Naive B cell (primary cell): Measurements from ENCODE around the gene HHATL. TPM values are rescaled to one million over a fixed set of nuclear protein-coding genes. Genes with fewer than 3 reads are reported as not detected.
A peak's percentile ranks its signal among the peaks of the same experiment; 100 is the strongest.
"Not testable (repeated sequence)": the region's sequence is repeated elsewhere in the genome, so short reads cannot be mapped to it uniquely, and the experiment has no call there.

Experiments used
- ATAC-seq, 2 donors: fragments of 150-1000 bp; cut with Tn5 transposase; 2 replicates each; pipeline ENCODE4 v1.10.0; 2021; ENCODE audit warnings: low read depth in 2 of 2, mild to moderate bottlenecking in 2 of 2, moderate library complexity in 2 of 2
- DNase-seq: peaks from one replicate; pipeline ENCODE4 v3.0.0; 2022
- H3K27ac Mint-ChIP-seq, 6 donors: one replicate each; pipeline ENCODE4 v1.8.0; 2020 to 2022; ENCODE audit warnings: mild to moderate bottlenecking in 6 of 6, mixed read lengths in 6 of 6, moderate library complexity in 5 of 6, inconsistent platforms in 2 of 6
- H3K27me3 Mint-ChIP-seq, 3 donors: one replicate each; pipeline ENCODE4 v1.8.0; 2021 to 2022; ENCODE audit warnings: mixed read lengths in 3 of 3, mild to moderate bottlenecking in 1 of 3
- H3K36me3 Mint-ChIP-seq, 2 donors: one replicate each; pipeline ENCODE4 v1.8.0; 2020 to 2022; ENCODE audit warnings: mixed read lengths in 2 of 2, inconsistent platforms in 1 of 2, mild to moderate bottlenecking in 1 of 2
- H3K4me1 Mint-ChIP-seq, 3 donors: one replicate each; pipeline ENCODE4 v1.8.0; 2020 to 2022; ENCODE audit warnings: mixed read lengths in 3 of 3, inconsistent platforms in 1 of 3, mild to moderate bottlenecking in 1 of 3, moderate library complexity in 1 of 3
- H3K4me3 Mint-ChIP-seq, 8 donors: one replicate each; pipeline ENCODE4 v1.8.0; 2020 to 2022; ENCODE audit warnings: mild to moderate bottlenecking in 8 of 8, mixed read lengths in 8 of 8, moderate library complexity in 8 of 8, inconsistent platforms in 2 of 8
- H3K9me3 Mint-ChIP-seq, 7 donors: one replicate each; pipeline ENCODE4 v1.8.0; 2020 to 2022; ENCODE audit warnings: mixed read lengths in 7 of 7, mild to moderate bottlenecking in 5 of 7, inconsistent platforms in 2 of 7, moderate library complexity in 1 of 7
- polyA plus RNA-seq, 6 donors: library from polyadenylated mRNA; unstranded; fragments of 300-500 nt; fragmentation: Illumina TruSeq; gene quantifications; one replicate each; pipeline ENCODE4 v1.2.3, GENCODE V29; 2021; ENCODE audit warnings: low read depth in 6 of 6

HHATL gene
- polyA plus RNA-seq, 6 donors from 2014 or later, result not detected

DNA sequence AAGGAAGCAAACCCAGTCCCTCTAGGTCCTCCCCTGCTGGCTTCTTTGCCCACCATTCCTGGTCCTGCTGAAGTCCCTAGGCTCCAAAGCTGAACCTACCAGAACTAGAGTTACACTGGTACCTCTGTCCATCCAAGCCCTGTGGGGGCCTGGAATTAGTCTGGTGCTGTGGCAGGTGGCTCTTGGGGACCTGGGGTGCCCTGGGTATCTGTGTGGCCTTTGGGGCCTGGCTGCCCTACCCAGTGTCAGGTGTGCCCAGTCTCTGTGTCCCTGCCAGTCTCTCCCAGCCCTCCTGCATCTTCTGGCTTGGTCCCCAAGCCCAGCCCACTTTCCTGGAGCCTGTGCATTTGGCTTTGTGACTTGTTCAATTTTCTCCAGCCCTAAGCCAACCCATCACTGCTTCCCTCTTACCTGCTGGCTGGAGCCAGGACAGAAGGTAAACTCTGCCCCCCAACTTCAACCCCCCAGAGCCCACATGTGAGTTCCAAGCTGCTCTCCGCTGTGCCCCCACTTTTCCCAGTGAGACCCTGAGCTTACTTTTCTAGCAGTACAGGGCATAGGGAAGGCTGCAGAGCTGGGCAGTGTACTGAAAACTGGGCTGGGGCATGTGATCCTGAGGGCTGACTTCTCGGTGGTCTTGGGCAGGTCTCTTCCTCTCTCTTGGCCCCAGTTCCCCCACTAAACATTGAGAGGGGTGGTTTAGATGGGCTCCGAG, 28.3 kb upstream of the HHATL start:
- no peaks in the 10 kb centered on the region for H3K36me3 Mint-ChIP-seq
- H3K27me3 Mint-ChIP-seq, result peaks cover 5 to 17% (median 13%) of the 10 kb centered on the region in 3 donors
- ATAC-seq, result no peak
- no peak for DNase-seq
- no peaks in the 10 kb centered on the region for H3K9me3 Mint-ChIP-seq
- no peaks in the 10 kb centered on the region for H3K4me1 Mint-ChIP-seq
- H3K27ac Mint-ChIP-seq, result no peak overlapping the region
- H3K4me3 Mint-ChIP-seq, result no peak overlapping the region

GRCh38 chr3:42730294-42730693, 27.7 kb upstream of the HHATL start:
- Mint-ChIP-seq H3K27ac (no peak overlapping the region), H3K4me1 (no peaks in the 10 kb centered on the region), H3K27me3 (peaks cover 5 to 22% (median 18%) of the 10 kb centered on the region in 3 donors), H3K9me3 (no peaks in the 10 kb centered on the region), H3K36me3 (no peaks in the 10 kb centered on the region), H3K4me3 (no peak overlapping the region)
- ATAC-seq, result no peak
- no peak for DNase-seq

DNA sequence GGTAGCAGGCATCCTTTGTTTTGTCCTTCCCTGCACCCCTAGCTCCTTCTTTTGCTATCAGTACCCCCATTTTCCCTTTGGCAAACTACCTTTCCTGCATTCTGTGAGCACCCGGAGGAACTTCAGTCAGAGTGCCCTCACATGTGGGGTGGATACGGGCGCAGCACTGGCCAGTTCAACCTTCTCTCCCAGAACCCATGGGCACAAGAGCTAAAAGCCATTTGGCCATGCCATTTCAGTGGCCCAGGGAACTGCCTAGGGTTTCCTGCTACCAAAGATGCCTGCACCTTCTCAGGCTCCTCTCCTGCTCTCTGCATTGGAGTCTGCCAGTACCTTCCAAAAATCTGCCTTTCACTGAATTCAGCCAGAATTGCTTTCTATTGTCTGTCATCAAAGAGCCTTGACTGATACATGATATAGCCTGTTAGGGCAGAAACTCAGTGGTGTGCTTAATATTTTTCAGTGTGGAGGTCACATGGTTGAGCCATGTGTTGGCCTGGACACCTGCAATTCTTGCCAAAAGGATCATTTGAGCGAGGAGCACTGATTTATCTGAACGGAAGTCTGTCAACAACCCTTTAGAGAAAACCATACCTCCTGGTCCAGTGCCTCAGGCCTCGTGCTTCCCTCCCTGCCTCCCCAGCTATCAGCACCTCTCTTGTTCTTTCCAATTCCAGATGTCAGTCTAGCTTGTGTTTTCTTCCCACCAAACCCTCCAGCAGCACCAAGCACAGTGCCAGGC, 27.0 kb upstream of the HHATL start:
- ATAC-seq, result no peak
- Mint-ChIP-seq H3K36me3 (no peaks in the 10 kb centered on the region), H3K9me3 (no peaks in the 10 kb centered on the region), H3K27ac (no peak overlapping the region), H3K27me3 (peaks cover 5 to 23% (median 18%) of the 10 kb centered on the region in 3 donors), H3K4me1 (no peaks in the 10 kb centered on the region), H3K4me3 (no peak overlapping the region)
- DNase-seq, result no peak

DNA sequence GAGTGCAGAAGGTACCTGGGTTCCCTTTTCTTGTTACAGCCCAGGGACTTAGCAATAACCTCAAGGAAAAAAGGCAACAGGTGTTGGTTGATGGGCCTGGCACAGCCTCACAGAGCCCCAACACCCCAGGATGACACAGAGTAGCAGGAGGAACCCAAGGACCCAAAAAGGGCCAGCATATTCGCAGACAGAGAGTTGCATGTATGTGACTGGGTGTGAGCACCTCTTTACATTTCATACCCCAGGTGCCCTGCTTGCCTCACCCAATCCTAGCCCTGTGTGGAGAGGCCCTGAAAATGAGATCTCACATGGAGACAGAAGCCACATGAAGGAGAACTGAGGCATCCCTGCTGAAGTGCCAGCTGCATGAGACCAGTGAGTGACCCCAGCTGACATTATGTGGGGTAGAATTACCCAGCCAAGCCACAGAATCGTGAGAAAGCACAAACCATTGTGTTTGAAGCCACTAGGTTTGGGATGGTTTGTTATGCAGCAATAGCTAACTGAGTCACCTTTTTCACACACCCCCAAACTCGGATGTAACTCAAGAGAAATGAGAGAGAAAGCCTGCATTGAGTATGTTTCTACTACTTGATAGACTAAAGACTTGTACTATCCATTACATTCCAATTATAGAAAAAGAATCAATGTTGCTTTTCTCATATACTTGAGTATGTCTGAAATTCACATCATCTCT, 26.2 kb upstream of the HHATL start:
- ATAC-seq (no peak), DNase-seq (no peak)
- H3K36me3 Mint-ChIP-seq, result no peaks in the 10 kb centered on the region
- no peaks in the 10 kb centered on the region for H3K9me3 Mint-ChIP-seq
- H3K27me3 Mint-ChIP-seq, result peaks cover 10 to 30% (median 24%) of the 10 kb centered on the region in 3 donors
- no peak overlapping the region for H3K4me3 Mint-ChIP-seq
- H3K27ac Mint-ChIP-seq, result no peak overlapping the region
- no peaks in the 10 kb centered on the region for H3K4me1 Mint-ChIP-seq

GRCh38 chr3:42728056-42728455, 25.5 kb upstream of the HHATL start:
- Mint-ChIP-seq H3K27me3 (peaks cover 10 to 36% (median 29%) of the 10 kb centered on the region in 3 donors), H3K9me3 (no peaks in the 10 kb centered on the region), H3K36me3 (no peaks in the 10 kb centered on the region), H3K4me1 (no peaks in the 10 kb centered on the region), H3K27ac (no peak overlapping the region), H3K4me3 (no peak overlapping the region)
- ATAC-seq, result no peak
- DNase-seq, result no peak

GRCh38 chr3:42725454-42725853, 22.9 kb upstream of the HHATL start:
- ATAC-seq (no peak), DNase-seq (no peak)
- Mint-ChIP-seq H3K27ac (no peak overlapping the region), H3K27me3 (peaks cover 10 to 42% (median 35%) of the 10 kb centered on the region in 3 donors), H3K4me1 (no peaks in the 10 kb centered on the region), H3K36me3 (no peaks in the 10 kb centered on the region), H3K9me3 (peaks cover 0 to 2% (median 0%) of the 10 kb centered on the region in 7 donors), H3K4me3 (no peak overlapping the region)

DNA sequence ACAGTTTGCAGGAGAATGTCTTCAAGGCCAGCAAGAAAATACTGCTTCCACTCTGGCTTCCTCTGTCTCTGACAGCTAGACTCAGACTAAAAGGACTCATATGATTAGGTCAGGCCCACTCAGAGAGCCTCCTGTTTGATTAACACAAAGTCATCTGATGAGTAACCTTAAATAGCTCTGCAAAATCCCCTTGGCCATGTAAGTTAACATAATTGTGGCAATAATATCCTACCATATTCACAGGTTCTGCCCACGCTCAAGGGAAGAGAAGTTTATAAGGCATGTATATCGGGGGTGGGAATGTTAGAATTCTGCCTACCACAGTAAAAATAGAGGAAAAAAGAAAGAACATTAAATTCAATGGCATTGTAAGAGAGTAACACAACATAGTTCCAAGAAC, 20.6 kb upstream of the HHATL start:
- no peak overlapping the region for H3K4me3 Mint-ChIP-seq
- no peaks in the 10 kb centered on the region for H3K4me1 Mint-ChIP-seq
- ATAC-seq, result no peak
- DNase-seq, result no peak
- H3K27me3 Mint-ChIP-seq, result peaks cover 4 to 45% (median 37%) of the 10 kb centered on the region in 3 donors
- no peaks in the 10 kb centered on the region for H3K36me3 Mint-ChIP-seq
- peaks cover 0 to 2% (median 0%) of the 10 kb centered on the region in 7 donors for H3K9me3 Mint-ChIP-seq
- no peak overlapping the region for H3K27ac Mint-ChIP-seq

GRCh38 chr3:42722442-42722841, 19.8 kb upstream of the HHATL start:
- H3K9me3 Mint-ChIP-seq, DNase-seq, H3K4me1 Mint-ChIP-seq, H3K36me3 Mint-ChIP-seq, H3K27ac Mint-ChIP-seq, H3K4me3 Mint-ChIP-seq, ATAC-seq: not testable (repeated sequence)
- H3K27me3 Mint-ChIP-seq, result peaks cover 4 to 38% (median 33%) of the 10 kb centered on the region in 3 donors

DNA sequence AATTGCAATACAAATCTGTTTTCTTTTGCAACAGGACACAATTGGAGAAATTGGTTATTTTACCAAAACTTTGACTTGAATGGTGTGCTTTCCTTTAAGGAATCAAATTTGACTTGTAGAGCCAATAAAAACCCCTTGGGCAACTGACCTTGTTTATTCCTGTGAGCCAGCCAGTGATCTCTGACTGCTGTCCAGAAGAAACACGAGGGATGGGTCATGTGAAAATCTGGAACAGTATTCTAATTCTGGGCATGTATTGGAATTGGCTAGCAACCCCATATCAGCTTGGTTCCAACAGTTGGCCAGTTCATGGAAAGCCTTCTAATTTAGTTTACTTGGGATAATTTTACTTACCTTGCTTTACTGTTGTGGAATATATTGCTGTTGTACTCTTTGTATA, 19.1 kb upstream of the HHATL start:
- Mint-ChIP-seq H3K9me3 (peaks cover 0 to 2% (median 0%) of the 10 kb centered on the region in 7 donors), H3K4me3 (no peak overlapping the region), H3K27me3 (peaks cover 4 to 38% (median 33%) of the 10 kb centered on the region in 3 donors), H3K36me3 (no peaks in the 10 kb centered on the region), H3K4me1 (no peaks in the 10 kb centered on the region), H3K27ac (no peak overlapping the region)
- DNase-seq (no peak), ATAC-seq (no peak)

DNA sequence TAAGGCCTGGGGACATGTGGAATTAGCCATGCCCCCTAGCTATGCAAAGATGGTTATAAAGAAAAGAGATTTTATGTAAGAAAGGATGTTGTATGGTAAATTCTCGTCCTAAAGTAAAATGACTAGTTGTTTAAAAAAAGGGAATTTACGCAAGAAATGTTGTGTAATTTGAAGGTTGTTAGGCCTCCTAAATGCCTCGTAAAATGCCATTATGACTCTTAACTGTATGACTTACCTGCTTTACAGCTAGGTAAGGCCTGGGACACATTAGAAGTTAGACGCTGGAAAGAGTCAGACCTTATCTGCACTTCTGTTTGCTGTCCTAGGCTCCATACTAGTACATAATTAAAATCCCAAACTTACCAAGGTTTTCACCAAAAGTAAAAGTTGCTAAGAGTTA, 17.5 kb upstream of the HHATL start:
- ATAC-seq, result no peak
- Mint-ChIP-seq H3K27me3 (peaks cover 4 to 26% (median 25%) of the 10 kb centered on the region in 3 donors), H3K36me3 (no peaks in the 10 kb centered on the region)

GRCh38 chr3:42719002-42719401, 16.4 kb upstream of the HHATL start:
- Mint-ChIP-seq H3K27ac (no peak overlapping the region), H3K9me3 (peaks cover 0 to 2% (median 0%) of the 10 kb centered on the region in 7 donors), H3K4me3 (no peak overlapping the region), H3K4me1 (peaks cover 2 to 4% (median 3%) of the 10 kb centered on the region in 3 donors), H3K36me3 (no peaks in the 10 kb centered on the region), H3K27me3 (peaks cover 0 to 21% (median 18%) of the 10 kb centered on the region in 3 donors)
- no peak for ATAC-seq
- DNase-seq, result no peak

More for the DNA sequence above, 17.5 kb upstream of the HHATL start:
- DNase-seq, result no peak
- no peak overlapping the region for H3K4me3 Mint-ChIP-seq
- peaks cover 0 to 2% (median 0%) of the 10 kb centered on the region in 7 donors for H3K9me3 Mint-ChIP-seq
- H3K4me1 Mint-ChIP-seq, result no peaks in the 10 kb centered on the region
- no peak overlapping the region for H3K27ac Mint-ChIP-seq

DNA sequence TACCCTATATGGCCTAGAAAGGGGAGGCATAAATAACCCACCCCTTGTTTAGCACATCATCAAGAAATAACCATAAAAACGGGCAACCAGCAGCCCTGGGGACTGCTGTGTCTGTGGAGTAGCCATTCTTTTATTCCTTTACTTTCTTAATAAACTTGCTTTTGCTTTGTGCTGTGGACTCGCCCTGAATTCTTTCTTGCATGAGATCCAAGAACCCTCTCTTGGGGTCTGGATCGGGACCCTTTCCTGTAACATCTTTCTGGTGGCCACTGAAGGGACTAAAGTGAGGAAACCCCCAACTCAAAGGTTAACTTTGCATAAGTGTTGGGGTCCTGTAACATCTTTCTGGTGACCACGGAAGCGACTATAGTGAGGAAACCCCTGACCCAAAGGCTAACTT, 15.7 kb upstream of the HHATL start:
- Mint-ChIP-seq H3K4me3 (no peak overlapping the region), H3K36me3 (no peaks in the 10 kb centered on the region), H3K27me3 (peaks cover 0 to 19% (median 14%) of the 10 kb centered on the region in 3 donors), H3K4me1 (peaks cover 9 to 10% (median 9%) of the 10 kb centered on the region in 3 donors), H3K27ac (no peak overlapping the region), H3K9me3 (peaks cover 0 to 2% (median 0%) of the 10 kb centered on the region in 7 donors)
- no peak for ATAC-seq
- no peak for DNase-seq

DNA sequence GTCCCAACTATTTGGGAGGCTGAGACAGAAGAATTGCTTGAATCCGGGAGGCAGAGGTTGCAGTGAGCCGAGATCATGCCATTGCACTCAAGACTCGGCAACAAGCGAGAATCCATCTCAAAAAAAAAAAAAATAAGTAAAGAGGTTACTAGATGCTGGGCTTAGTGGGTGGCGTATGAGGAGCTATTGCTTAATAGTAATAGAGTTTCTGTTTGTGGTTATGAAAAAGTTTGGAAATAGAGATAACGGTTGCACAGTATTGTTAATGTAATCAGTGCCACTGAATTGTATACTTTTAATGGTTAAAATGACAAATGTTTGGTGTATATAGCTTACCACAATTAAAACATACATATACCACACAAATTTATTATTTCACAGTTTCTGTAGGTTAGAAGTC, 14.7 kb upstream of the HHATL start:
- Mint-ChIP-seq H3K4me1 (peaks cover 13 to 14% (median 14%) of the 10 kb centered on the region in 3 donors), H3K27me3 (peaks cover 0 to 12% (median 8%) of the 10 kb centered on the region in 3 donors), H3K36me3 (no peaks in the 10 kb centered on the region), H3K9me3 (peaks cover 0 to 2% (median 0%) of the 10 kb centered on the region in 7 donors), H3K27ac (peak overlapping the region in 1 of 6 donors; percentile 65), H3K4me3 (no peak overlapping the region)
- ATAC-seq (no peak), DNase-seq (no peak)
